ENCODE results near the gene SPAG17.

Gene SPAG17

GRCh38 chr1:118204648-118205047 lies 19.6 kb upstream of the SPAG17 start:
- DNase-seq, result no peak
- Histone ChIP-seq H3K9me3 (ENCODE audit: control insufficient read depth, low read length) (no peaks in the 10 kb centered on the region), H3K27me3 (replicated peaks; ENCODE audit: control insufficient read depth, insufficient read depth, low read length, poor library complexity, severe bottlenecking) (no peaks in the 10 kb centered on the region)

GRCh38 chr1:118204105-118204504 lies 19.1 kb upstream of the SPAG17 start:
- H3K27ac ChIP-seq (ENCODE audit: insufficient read depth, low read length, poor library complexity, severe bottlenecking), result no peak overlapping the region
- DNase-seq, result no peak

More at GRCh38 chr1:118204648-118205047, 19.6 kb upstream of the SPAG17 start:
- H3K27ac ChIP-seq (ENCODE audit: insufficient read depth, low read length, poor library complexity, severe bottlenecking), result no peak overlapping the region
- no peaks in the 10 kb centered on the region for H3K36me3 ChIP-seq (ENCODE audit: control insufficient read depth, insufficient read depth, low read length)
- no peaks in the 10 kb centered on the region for H3K4me1 ChIP-seq (ENCODE audit: control insufficient read depth, insufficient read depth, low read length, poor library complexity, severe bottlenecking)
- no peak overlapping the region for H3K4me3 ChIP-seq (ENCODE audit: insufficient read depth, low read depth, low read length, poor library complexity, severe bottlenecking)

GRCh38 chr1:118202076-118202608 lies 17.1 kb upstream of the SPAG17 start:
- no peaks in the 10 kb centered on the region for H3K36me3 ChIP-seq (ENCODE audit: control insufficient read depth, insufficient read depth, low read length)
- H3K27me3 ChIP-seq (replicated peaks; ENCODE audit: control insufficient read depth, insufficient read depth, low read length, poor library complexity, severe bottlenecking), result no peaks in the 10 kb centered on the region
- H3K4me3 ChIP-seq (ENCODE audit: insufficient read depth, low read depth, low read length, poor library complexity, severe bottlenecking), result no peak overlapping the region
- DNase-seq, result no peak
- H3K4me1 ChIP-seq (ENCODE audit: control insufficient read depth, insufficient read depth, low read length, poor library complexity, severe bottlenecking), result no peaks in the 10 kb centered on the region
- no peaks in the 10 kb centered on the region for H3K9me3 ChIP-seq (ENCODE audit: control insufficient read depth, low read length)
- H3K27ac ChIP-seq (ENCODE audit: insufficient read depth, low read length, poor library complexity, severe bottlenecking), result no peak overlapping the region

More at GRCh38 chr1:118204105-118204504, 19.1 kb upstream of the SPAG17 start:
- H3K4me1 ChIP-seq (ENCODE audit: control insufficient read depth, insufficient read depth, low read length, poor library complexity, severe bottlenecking), result no peaks in the 10 kb centered on the region
- H3K27me3 ChIP-seq (replicated peaks; ENCODE audit: control insufficient read depth, insufficient read depth, low read length, poor library complexity, severe bottlenecking), result no peaks in the 10 kb centered on the region
- H3K36me3 ChIP-seq (ENCODE audit: control insufficient read depth, insufficient read depth, low read length), result no peaks in the 10 kb centered on the region
- H3K4me3 ChIP-seq (ENCODE audit: insufficient read depth, low read depth, low read length, poor library complexity, severe bottlenecking), result no peak overlapping the region
- H3K9me3 ChIP-seq (ENCODE audit: control insufficient read depth, low read length), result no peaks in the 10 kb centered on the region

- Histone ChIP-seq H3K36me3 (ENCODE audit: control insufficient read depth, insufficient read depth, low read length) (no peaks in the 10 kb centered on the region), H3K4me1 (ENCODE audit: control insufficient read depth, insufficient read depth, low read length, poor library complexity, severe bottlenecking) (no peaks in the 10 kb centered on the region), H3K27me3 (replicated peaks; ENCODE audit: control insufficient read depth, insufficient read depth, low read length, poor library complexity, severe bottlenecking) (no peaks in the 10 kb centered on the region), H3K27ac (ENCODE audit: insufficient read depth, low read length, poor library complexity, severe bottlenecking) (no peak overlapping the region), H3K9me3 (ENCODE audit: control insufficient read depth, low read length) (no peaks in the 10 kb centered on the region), H3K4me3 (ENCODE audit: insufficient read depth, low read depth, low read length, poor library complexity, severe bottlenecking) (no peak overlapping the region)
- DNase-seq, result no peak
Measured at GRCh38 chr1:118201524-118201923, 16.5 kb upstream of the SPAG17 start.

GRCh38 chr1:118200836-118201235 lies 15.8 kb upstream of the SPAG17 start:
- Histone ChIP-seq H3K9me3 (ENCODE audit: control insufficient read depth, low read length) (no peaks in the 10 kb centered on the region), H3K36me3 (ENCODE audit: control insufficient read depth, insufficient read depth, low read length) (no peaks in the 10 kb centered on the region), H3K27ac (ENCODE audit: insufficient read depth, low read length, poor library complexity, severe bottlenecking) (no peak overlapping the region), H3K4me3 (ENCODE audit: insufficient read depth, low read depth, low read length, poor library complexity, severe bottlenecking) (no peak overlapping the region), H3K27me3 (replicated peaks; ENCODE audit: control insufficient read depth, insufficient read depth, low read length, poor library complexity, severe bottlenecking) (no peaks in the 10 kb centered on the region), H3K4me1 (ENCODE audit: control insufficient read depth, insufficient read depth, low read length, poor library complexity, severe bottlenecking) (no peaks in the 10 kb centered on the region)
- no peak for DNase-seq

- no peak overlapping the region for H3K4me3 ChIP-seq (ENCODE audit: insufficient read depth, low read depth, low read length, poor library complexity, severe bottlenecking)
- H3K9me3 ChIP-seq (ENCODE audit: control insufficient read depth, low read length), result no peaks in the 10 kb centered on the region
- H3K4me1 ChIP-seq (ENCODE audit: control insufficient read depth, insufficient read depth, low read length, poor library complexity, severe bottlenecking), result no peaks in the 10 kb centered on the region
- no peaks in the 10 kb centered on the region for H3K36me3 ChIP-seq (ENCODE audit: control insufficient read depth, insufficient read depth, low read length)
- DNase-seq, result no peak
- H3K27ac ChIP-seq (ENCODE audit: insufficient read depth, low read length, poor library complexity, severe bottlenecking), result no peak overlapping the region
- no peaks in the 10 kb centered on the region for H3K27me3 ChIP-seq (replicated peaks; ENCODE audit: control insufficient read depth, insufficient read depth, low read length, poor library complexity, severe bottlenecking)
Measured at GRCh38 chr1:118190561-118190960, 5.5 kb upstream of the SPAG17 start.

GRCh38 chr1:118189564-118189963 lies 4.5 kb upstream of the SPAG17 start:
- no peaks in the 10 kb centered on the region for H3K4me1 ChIP-seq (ENCODE audit: control insufficient read depth, insufficient read depth, low read length, poor library complexity, severe bottlenecking)
- H3K9me3 ChIP-seq (ENCODE audit: control insufficient read depth, low read length), result no peaks in the 10 kb centered on the region
- H3K27me3 ChIP-seq (replicated peaks; ENCODE audit: control insufficient read depth, insufficient read depth, low read length, poor library complexity, severe bottlenecking), result no peaks in the 10 kb centered on the region
- no peak overlapping the region for H3K27ac ChIP-seq (ENCODE audit: insufficient read depth, low read length, poor library complexity, severe bottlenecking)
- no peak for DNase-seq
- H3K36me3 ChIP-seq (ENCODE audit: control insufficient read depth, insufficient read depth, low read length), result no peaks in the 10 kb centered on the region
- H3K4me3 ChIP-seq (ENCODE audit: insufficient read depth, low read depth, low read length, poor library complexity, severe bottlenecking), result no peak overlapping the region

- Histone ChIP-seq H3K27me3 (replicated peaks; ENCODE audit: control insufficient read depth, insufficient read depth, low read length, poor library complexity, severe bottlenecking) (no peaks in the 10 kb centered on the region), H3K4me3 (ENCODE audit: insufficient read depth, low read depth, low read length, poor library complexity, severe bottlenecking) (no peak overlapping the region)
Measured at GRCh38 chr1:118188411-118188810, 3.4 kb upstream of the SPAG17 start.

GRCh38 chr1:118186026-118186425 lies 998 bp upstream of the SPAG17 start:
- H3K27me3 ChIP-seq (replicated peaks; ENCODE audit: control insufficient read depth, insufficient read depth, low read length, poor library complexity, severe bottlenecking), result no peaks in the 10 kb centered on the region
- DNase-seq, result no peak
- H3K4me3 ChIP-seq (ENCODE audit: insufficient read depth, low read depth, low read length, poor library complexity, severe bottlenecking), result no peak overlapping the region

More at GRCh38 chr1:118188411-118188810, 3.4 kb upstream of the SPAG17 start:
- Histone ChIP-seq H3K36me3 (ENCODE audit: control insufficient read depth, insufficient read depth, low read length) (no peaks in the 10 kb centered on the region), H3K27ac (ENCODE audit: insufficient read depth, low read length, poor library complexity, severe bottlenecking) (no peak overlapping the region), H3K9me3 (ENCODE audit: control insufficient read depth, low read length) (no peaks in the 10 kb centered on the region), H3K4me1 (ENCODE audit: control insufficient read depth, insufficient read depth, low read length, poor library complexity, severe bottlenecking) (no peaks in the 10 kb centered on the region)
- no peak for DNase-seq

GRCh38 chr1:118184739-118185083 lies 317 bp downstream of the SPAG17 start:
- Histone ChIP-seq H3K4me3 (ENCODE audit: insufficient read depth, low read depth, low read length, poor library complexity, severe bottlenecking) (no peak overlapping the region), H3K4me1 (ENCODE audit: control insufficient read depth, insufficient read depth, low read length, poor library complexity, severe bottlenecking) (no peaks in the 10 kb centered on the region), H3K27me3 (replicated peaks; ENCODE audit: control insufficient read depth, insufficient read depth, low read length, poor library complexity, severe bottlenecking) (no peaks in the 10 kb centered on the region), H3K27ac (ENCODE audit: insufficient read depth, low read length, poor library complexity, severe bottlenecking) (no peak overlapping the region), H3K36me3 (ENCODE audit: control insufficient read depth, insufficient read depth, low read length) (no peaks in the 10 kb centered on the region), H3K9me3 (ENCODE audit: control insufficient read depth, low read length) (no peaks in the 10 kb centered on the region)
- DNase-seq, result no peak

More at GRCh38 chr1:118186026-118186425, 998 bp upstream of the SPAG17 start:
- Histone ChIP-seq H3K36me3 (ENCODE audit: control insufficient read depth, insufficient read depth, low read length) (no peaks in the 10 kb centered on the region), H3K27ac (ENCODE audit: insufficient read depth, low read length, poor library complexity, severe bottlenecking) (no peak overlapping the region), H3K9me3 (ENCODE audit: control insufficient read depth, low read length) (no peaks in the 10 kb centered on the region), H3K4me1 (ENCODE audit: control insufficient read depth, insufficient read depth, low read length, poor library complexity, severe bottlenecking) (no peaks in the 10 kb centered on the region)
